GM18909 (cell line): ENCODE results near the gene LCE2C.
"Not testable (repeated sequence)": the region's sequence is repeated elsewhere in the genome, so short reads cannot be mapped to it uniquely, and the experiment has no call there.

Experiments
- ATAC-seq: cut with Tn5 transposase; IDR thresholded peaks from one replicate; pipeline ENCODE4 v1.9.1; 2021; ENCODE audit warnings: mild to moderate bottlenecking; ENCODE audit not compliant: unreplicated experiment, poor library complexity

LCE2C gene, protein sequence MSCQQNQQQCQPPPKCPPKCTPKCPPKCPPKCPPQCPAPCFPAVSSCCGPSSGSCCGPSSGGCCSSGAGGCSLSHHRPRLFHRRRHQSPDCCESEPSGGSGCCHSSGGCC

DNA sequence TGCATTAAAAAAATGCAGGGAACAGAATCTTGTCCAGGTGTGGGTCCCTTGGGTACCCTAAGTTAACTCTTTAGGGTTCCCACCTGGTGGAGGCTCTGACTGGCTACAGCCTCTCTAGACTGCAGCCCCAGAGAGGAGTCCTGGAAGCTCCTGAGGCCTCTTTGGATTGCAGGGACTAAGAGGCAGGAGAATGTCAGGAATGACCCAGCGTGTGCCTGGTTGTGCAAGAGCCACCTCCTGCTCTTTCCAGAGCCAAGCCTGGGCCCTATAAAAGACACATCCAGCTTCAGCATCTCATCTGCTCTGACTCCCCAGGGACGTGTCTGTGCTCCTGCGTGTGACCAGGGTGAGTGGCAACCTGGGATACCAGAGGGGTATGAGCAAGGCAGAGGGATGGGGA, at the start of gene LCE2C:
TSS of gene LCE2C (plus strand) at position 297 of the 400 bp plus-strand sequence. CDS start 737 bp downstream, outside the sequence.
- not testable (repeated sequence) for ATAC-seq

DNA sequence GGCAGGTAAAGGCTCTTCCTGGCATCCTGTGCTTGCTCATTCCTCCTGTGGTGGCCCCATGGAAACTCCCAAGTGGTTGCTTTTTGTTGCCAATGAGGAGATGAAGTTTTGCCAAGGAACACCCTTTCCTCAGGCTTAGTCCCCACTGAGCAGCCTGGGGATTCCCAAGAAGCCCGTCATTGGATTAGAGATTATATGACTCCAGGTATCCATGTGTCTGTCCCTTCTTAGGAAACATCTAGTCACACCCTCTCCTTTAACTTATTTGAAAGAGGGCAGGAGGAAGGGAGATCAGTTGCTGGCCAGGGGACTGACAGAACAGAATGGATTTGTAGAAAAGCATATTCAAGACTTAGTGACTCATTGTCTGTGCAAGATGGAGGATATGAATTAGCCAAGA, 48.3 kb upstream of the LCE2C start:
- ATAC-seq = no peak

DNA sequence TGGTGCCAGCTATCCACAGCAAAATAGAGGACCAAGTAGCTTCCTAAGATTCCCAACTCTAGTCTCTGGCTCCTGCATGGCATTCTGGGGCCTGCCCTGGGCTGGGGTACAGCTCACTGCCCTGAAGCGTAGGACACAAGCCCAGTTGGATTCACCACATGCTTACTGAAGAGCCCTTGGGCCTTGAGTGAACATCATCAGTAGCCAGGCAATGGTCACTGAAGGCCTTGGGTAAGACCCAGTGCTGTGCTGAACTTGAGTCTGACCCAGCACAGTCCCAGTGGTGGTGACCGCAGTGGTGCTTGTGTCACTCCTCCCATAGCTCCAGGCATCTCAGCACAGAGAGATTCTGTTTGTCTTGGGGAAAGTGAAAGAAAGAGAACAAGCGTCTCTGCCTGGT, 44.5 kb upstream of the LCE2C start:
- ATAC-seq = no peak

DNA sequence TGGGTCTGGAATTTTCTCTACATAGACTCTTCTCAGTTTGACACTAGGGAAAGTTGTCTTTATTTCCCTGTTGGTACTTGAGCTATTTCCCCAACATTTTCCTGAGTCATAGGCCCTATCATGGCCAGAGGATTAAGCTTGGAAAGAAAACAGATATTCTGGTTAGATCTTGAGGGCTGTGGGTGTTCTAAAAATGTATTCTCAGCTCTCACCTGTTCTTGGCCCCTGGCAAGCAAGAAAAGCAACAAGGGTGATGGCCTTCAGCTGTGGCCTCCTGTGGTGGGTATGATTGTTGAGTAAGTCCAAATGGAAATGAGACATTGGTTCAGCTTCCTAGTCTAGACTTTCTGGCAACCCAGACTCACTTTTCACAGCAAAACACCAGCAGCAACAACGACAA, 34.7 kb upstream of the LCE2C start:
- ATAC-seq = no peak

- ATAC-seq = no peak
Observed at GRCh38 chr1:152643945-152644344, 31.1 kb upstream of the LCE2C start.

GRCh38 chr1:152645146-152645545, 29.9 kb upstream of the LCE2C start:
- no peak for ATAC-seq

- ATAC-seq = no peak
Observed at GRCh38 chr1:152646656-152647055, 28.4 kb upstream of the LCE2C start.

DNA sequence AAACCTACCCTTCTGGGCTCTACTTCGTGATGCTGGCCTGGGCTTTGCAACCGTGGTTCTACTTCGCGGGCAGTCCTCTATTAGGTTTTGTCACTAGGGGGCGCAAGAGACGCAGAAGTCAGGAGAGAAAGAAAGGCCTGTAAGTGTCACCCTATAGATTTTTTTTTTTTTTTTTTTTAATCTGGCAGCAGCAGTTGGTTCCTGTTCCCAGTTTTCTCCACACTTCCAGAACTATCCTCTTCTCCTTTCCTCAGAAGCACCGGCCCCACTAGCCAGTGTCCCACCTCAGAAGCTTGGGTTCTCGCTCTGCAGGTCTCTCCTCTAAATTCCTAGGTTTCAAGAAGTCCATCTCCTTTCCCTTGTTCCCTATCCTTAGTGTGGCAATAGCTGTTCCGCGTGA, 21.0 kb upstream of the LCE2C start:
- no peak for ATAC-seq

DNA sequence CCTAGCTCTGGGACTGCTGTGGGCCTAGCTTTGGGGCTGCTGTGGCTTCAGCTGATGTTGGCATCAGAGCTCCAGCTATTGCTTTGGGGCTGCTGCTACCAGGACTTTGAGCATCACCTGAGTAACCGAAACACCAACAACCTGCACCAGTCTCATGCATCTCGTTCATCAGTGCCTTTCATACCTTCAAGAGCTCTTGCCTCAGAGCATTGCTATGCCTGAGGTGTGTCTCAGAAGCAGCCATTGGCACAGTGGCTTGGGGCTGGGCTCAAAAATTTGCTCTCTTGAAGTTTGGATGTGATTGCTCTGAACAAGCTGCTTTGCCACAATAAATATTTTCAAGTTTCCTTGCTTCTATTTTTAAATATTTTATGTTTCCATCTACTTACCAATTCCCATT, 18.6 kb upstream of the LCE2C start:
- no peak for ATAC-seq

- no peak for ATAC-seq
Observed at GRCh38 chr1:152657677-152658076, 17.4 kb upstream of the LCE2C start.

- no peak for ATAC-seq
Observed at GRCh38 chr1:152658649-152659048, 16.4 kb upstream of the LCE2C start.

DNA sequence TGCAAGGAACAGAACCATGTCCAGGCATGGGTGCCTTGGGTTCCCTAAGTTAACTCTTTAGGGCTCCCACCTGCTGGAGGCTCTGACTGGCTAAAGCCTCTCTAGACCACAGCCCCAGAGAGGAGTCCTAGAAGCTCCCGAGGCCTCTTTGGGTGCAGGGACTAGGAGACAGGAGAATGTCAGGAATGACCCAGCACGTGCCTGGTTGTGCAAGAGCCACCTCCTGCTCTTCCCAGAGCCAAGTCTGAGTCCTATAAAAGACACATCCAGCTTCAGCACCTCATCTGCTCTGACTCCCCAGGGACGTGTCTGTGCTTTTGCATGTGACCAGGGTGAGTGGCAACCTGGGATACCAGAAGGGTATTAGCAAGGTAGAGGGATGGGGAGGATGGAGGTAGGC, 12.0 kb upstream of the LCE2C start, which contains the start of gene LCE2D:
TSS of gene LCE2D (plus strand) at position 283 of the 400 bp plus-strand sequence. CDS start 726 bp downstream, outside the sequence.
- ATAC-seq = no peak

- ATAC-seq = not testable (repeated sequence)
Observed at GRCh38 chr1:152666171-152666570, 8.9 kb upstream of the LCE2C start.

DNA sequence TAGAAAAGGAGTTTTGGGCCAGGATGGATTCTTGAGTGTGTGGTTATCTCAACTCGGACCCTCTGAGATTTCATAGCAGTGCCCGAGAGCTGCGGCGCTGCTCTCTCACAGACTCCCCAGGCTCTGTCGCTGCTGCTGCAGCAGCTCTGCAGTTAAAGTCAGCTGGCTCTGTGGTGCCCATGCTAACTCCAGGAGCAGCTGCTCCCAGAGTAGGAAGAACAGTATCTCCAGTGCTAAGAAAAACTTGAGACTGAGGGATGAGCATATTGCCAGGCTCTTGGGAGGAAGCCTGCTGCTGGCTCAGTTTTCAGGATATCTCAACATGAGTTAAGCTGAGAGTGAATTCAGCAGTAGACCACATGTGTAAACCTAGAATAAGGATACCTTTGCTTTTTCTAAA, 7.4 kb upstream of the LCE2C start:
- no peak for ATAC-seq

- ATAC-seq = no peak
Observed at GRCh38 chr1:152673016-152673415, 2.1 kb upstream of the LCE2C start.

- no peak for ATAC-seq
Observed at GRCh38 chr1:152679459-152679858, 4.4 kb downstream of the LCE2C start.

DNA sequence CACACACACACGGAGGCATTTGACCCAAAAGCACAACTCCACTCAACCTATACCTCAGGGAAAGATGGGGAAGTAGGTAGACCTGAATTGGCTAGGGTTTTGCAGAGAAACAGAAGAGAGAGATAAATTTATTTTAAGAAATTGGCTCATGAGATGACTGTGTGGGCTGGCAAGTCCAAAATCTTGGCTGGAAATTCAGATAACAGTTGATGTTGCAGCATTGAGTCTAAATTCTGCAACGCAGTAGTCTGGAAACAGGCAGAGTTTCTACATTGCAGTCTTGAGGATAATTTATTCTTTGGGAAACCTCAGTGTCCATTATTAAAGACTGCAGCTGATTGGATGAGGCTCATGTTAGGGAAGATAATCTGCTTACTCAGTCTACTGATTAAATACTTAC, 6.5 kb downstream of the LCE2C start:
- no peak for ATAC-seq

- ATAC-seq = no peak
Observed at GRCh38 chr1:152683846-152684245, 8.8 kb downstream of the LCE2C start.

DNA sequence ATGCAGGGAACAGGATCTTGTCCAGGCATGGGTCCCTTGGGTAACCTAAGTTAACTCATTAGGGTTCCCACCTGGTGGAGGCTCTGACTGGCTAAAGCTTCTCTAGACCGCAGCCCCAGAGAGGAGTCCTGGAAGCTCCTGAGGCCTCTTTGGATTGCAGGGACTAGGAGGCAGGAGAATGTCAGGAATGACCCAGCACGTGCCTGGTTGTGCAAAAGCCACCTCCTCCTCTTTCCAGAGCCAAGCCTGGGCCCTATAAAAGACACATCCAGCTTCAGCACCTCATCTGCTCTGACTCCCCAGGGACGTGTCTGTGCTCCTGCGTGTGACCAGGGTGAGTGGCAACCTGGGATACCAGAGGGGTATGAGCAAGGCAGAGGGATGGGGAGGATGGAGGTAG, 10.7 kb downstream of the LCE2C start, which contains the start of gene LCE2B:
TSS of gene LCE2B (plus strand) at position 301 of the 400 bp plus-strand sequence. CDS start 721 bp downstream, outside the sequence.
- ATAC-seq = not testable (repeated sequence)

GRCh38 chr1:152697701-152698600, 22.9 kb downstream of the LCE2C start, which contains the start of gene LCE2A:
TSS of gene LCE2A (plus strand) at chr1:152698345. CDS start at chr1:152698902, 557 bp downstream.
- ATAC-seq = no peak

DNA sequence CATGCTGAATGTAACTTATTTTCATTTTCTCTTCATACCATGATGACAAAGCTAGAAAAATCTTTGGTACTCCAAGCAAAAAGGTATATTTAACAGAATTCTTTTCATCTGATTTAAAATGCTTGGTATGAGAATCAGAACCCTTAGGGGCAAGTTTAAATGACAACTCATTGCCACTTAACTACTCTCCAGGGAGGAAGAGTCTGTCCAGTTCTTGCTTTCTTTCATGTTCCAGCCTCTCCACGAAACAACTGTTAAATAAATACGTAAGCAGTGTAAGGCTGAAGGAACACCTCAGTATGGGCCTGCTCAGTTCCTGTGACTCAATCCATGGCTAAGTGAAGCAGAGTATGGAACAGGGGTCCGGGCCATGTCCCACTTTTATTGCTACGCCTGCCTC, 24.7 kb downstream of the LCE2C start:
- ATAC-seq = no peak
